Activated naive CD8-positive, alpha-beta T cell (primary cell): ENCODE measurements around the gene MAGEA10.
"Not testable (repeated sequence)": the region's sequence is repeated elsewhere in the genome, so short reads cannot be mapped to it uniquely, and the experiment has no call there.

ENCODE experiments used
- H3K27ac Mint-ChIP-seq: one replicate; pipeline ENCODE4 v1.8.0; 2021; ENCODE audit warnings: mixed read lengths
- H3K27me3 Mint-ChIP-seq: one replicate; pipeline ENCODE4 v1.8.0; 2021; ENCODE audit warnings: mixed read lengths
- H3K36me3 Mint-ChIP-seq: one replicate; pipeline ENCODE4 v1.8.0; 2021; ENCODE audit warnings: mixed read lengths
- H3K4me1 Mint-ChIP-seq: one replicate; pipeline ENCODE4 v1.8.0; 2021; ENCODE audit warnings: low read depth, mixed read lengths
- H3K4me3 Mint-ChIP-seq: one replicate; pipeline ENCODE4 v1.8.0; 2021; ENCODE audit warnings: mild to moderate bottlenecking, mixed read lengths
- H3K9me3 Mint-ChIP-seq: one replicate; pipeline ENCODE4 v1.8.0; 2021; ENCODE audit warnings: low read depth, mixed read lengths

Gene MAGEA10

DNA sequence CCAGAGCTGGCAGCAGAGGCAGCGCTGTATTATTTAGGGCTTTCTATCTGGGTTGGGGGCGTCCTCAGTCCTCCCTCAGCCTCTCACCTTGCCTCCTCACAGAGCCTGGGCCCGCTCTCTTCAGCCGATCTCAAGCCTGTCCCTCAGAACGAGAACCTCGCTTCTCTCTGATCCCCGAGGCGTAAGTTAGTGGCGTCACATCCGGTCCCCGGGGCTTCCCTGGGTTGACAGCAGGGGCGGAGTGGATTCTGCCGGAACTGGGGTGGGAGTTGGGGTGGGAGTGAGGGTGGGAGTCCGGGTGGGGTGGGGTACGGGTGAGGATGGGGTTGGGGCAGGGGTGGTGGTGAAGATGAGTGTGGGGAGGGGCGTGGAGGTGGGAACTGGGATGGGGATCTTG lies at the start of gene MAGEA10:
Gene MAGEA10 (minus strand): TSS at position 190 of the 397 bp plus-strand sequence. CDS start 2,957 bp downstream, outside the sequence.
- no peaks in the 10 kb centered on the region for H3K4me1 Mint-ChIP-seq
- H3K4me3 Mint-ChIP-seq, result no peak within 1 kb of the TSS

DNA sequence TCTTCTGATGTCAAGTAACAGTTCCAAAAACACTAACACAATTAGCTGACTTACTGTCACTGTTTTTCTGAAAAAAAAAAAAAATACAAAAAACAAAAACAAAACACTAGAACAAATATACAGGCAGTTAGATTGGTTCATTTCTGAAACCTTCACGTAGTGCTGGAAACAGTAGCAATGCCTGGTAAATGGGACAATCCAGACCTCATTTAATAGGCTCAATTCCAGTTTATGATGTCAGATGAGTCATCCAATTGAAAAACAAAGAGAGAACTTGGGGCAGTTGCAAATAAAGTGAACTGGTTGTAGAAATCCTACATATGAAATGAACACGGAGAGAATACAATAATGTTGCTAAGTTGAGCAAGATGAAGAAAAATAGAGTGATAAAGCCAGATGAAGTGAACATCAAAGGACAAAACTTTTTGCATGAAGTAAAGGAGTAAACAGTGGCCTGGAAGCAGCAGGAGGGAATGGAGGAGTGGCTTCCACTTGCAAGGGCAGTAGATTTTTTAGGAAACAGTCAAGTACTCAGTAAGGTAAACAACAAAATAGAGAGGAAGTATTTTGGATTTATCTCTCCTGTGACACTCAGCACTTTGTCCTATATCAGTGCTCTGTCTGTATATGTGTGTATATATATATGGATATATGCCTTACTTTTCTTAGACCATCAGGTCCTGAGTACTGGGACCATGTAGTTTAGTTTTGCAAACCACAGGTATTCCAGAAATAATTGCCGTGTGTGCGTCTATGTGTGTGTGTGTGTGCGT lies 39.3 kb upstream of the MAGEA10 start:
- Mint-ChIP-seq H3K4me1 (no peaks in the 10 kb centered on the region), H3K4me3 (no peak overlapping the region), H3K36me3 (no peaks in the 10 kb centered on the region), H3K27ac (no peak overlapping the region), H3K9me3 (no peaks in the 10 kb centered on the region), H3K27me3 (no peaks in the 10 kb centered on the region)

More for the DNA sequence above, at the start of gene MAGEA10:
- no peaks in the 10 kb centered on the region for H3K27me3 Mint-ChIP-seq
- no peak within 1 kb of the TSS for H3K27ac Mint-ChIP-seq
- H3K36me3 Mint-ChIP-seq, result no peaks in the 10 kb centered on the region
- H3K9me3 Mint-ChIP-seq, result no peaks in the 10 kb centered on the region

DNA sequence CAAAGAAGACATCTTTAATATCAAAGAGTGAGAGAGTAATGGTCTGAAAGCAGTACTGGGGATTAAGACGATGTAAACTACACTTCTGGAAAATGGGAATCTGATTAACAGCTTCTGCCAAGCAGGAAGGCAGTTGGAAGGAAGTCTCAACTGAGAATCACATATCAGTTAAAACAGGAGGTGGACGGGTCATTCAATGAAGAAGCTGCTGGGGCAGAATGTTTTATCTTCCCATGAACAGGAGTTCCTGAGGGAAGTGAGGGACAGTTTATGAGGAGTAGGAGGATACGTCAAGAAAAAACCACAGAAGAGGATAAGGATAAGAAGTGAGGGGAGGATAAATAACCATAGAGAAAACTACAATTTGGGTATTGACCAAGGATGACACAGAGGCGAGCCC lies 38.7 kb upstream of the MAGEA10 start:
- H3K36me3 Mint-ChIP-seq, result no peaks in the 10 kb centered on the region
- H3K9me3 Mint-ChIP-seq, result no peaks in the 10 kb centered on the region
- no peaks in the 10 kb centered on the region for H3K4me1 Mint-ChIP-seq

DNA sequence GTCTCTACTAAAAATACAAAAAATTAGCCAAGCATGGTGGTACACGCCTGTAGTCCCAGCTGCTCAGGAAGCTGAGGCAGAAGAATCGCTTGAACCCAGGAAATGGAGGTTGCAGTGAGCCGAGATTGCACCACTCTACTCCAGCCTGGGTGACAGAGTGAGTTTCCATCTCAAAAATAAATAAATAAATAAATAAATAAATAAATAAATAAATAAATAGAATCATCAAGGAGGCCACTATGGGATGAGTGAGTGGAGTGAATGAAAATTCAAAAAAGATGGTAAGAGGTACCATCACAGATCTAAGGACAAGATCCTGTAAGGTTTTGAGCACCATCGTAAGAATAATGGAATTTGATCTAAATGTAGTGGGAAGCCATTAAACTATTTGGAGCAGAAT lies 37.5 kb upstream of the MAGEA10 start:
- H3K27me3 Mint-ChIP-seq, H3K36me3 Mint-ChIP-seq, H3K27ac Mint-ChIP-seq, H3K9me3 Mint-ChIP-seq, H3K4me3 Mint-ChIP-seq, H3K4me1 Mint-ChIP-seq: not testable (repeated sequence)

More for the DNA sequence above, 38.7 kb upstream of the MAGEA10 start:
- no peak overlapping the region for H3K4me3 Mint-ChIP-seq
- H3K27me3 Mint-ChIP-seq, result no peaks in the 10 kb centered on the region
- H3K27ac Mint-ChIP-seq, result no peak overlapping the region

DNA sequence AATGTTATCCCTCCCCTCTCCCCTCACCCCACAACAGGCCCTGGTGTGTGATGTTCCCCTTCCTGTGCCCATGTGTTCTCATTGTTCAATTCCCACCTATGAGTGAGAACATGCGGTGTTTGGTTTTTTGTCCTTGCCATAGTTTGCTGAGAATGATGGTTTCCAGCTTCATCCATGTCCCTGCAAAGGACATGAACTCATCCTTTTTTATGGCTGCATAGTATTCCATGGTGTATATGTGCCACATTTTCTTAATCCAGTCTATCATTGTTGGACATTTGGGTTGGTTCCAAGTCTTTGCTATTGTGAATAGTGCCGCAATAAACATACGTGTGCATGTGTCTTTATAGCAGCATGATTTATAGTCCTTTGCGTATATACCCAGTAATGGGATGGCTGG lies 35.5 kb upstream of the MAGEA10 start:
- not testable (repeated sequence) for H3K9me3 Mint-ChIP-seq, H3K36me3 Mint-ChIP-seq, H3K4me1 Mint-ChIP-seq, H3K4me3 Mint-ChIP-seq, H3K27me3 Mint-ChIP-seq, H3K27ac Mint-ChIP-seq

DNA sequence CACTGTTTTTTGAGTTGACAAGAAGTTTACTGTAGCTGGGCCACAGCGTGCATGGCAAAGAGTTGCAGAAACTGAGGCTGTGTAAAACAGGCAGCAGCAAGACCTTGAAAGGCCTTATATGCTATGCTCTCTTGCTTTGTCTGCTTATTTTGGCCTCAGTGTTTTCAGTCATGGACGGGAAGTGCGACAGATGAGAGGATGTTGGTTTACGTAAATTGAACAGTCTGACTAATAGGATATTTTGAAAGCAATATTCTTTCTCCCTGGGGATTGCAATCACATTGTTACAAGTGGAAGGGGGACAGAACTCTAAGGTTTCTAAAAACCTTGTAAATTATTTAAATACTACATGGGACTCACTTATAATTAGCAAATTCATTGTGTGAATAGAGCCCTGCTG lies 32.2 kb upstream of the MAGEA10 start:
- H3K4me1 Mint-ChIP-seq, result no peaks in the 10 kb centered on the region
- no peak overlapping the region for H3K27ac Mint-ChIP-seq
- H3K9me3 Mint-ChIP-seq, result no peaks in the 10 kb centered on the region
- no peaks in the 10 kb centered on the region for H3K36me3 Mint-ChIP-seq
- no peak overlapping the region for H3K4me3 Mint-ChIP-seq
- H3K27me3 Mint-ChIP-seq, result no peaks in the 10 kb centered on the region

DNA sequence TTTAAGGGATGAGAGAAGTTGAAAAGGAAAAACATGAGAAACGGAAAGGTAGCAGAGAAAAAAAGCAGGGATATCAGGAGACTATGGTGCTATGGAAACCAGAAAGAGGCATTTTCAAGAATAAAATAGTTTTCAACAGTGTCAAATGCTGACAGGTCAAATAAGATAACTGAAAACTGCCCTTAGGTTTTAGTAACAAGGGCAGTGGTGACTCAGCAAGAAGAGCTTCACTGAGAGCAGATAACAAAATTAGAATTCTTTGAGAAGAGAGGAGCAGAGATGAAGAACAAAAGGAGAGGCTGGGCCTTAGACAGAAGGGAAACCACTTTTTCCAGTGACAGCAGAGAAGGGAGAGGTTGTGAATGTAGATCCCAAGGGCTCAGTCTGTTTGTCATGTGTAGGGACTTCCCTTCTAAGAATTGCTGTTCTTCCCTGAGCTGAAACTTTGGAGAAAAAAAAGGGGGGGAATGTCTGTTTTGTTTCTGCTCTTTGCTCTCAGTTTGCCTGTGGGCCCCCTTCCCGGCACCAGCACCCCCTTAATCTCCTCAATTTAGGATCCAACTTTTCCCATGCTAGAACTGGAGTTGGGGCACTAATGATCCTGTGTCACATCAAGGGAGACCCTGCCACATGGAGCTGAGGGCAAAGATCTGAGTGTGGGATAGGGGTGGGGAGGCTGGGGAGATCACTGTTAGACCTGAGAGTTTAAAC lies 26.8 kb upstream of the MAGEA10 start:
- H3K4me1 Mint-ChIP-seq, result no peaks in the 10 kb centered on the region
- H3K27ac Mint-ChIP-seq, result no peak overlapping the region
- no peak overlapping the region for H3K4me3 Mint-ChIP-seq
- H3K36me3 Mint-ChIP-seq, result no peaks in the 10 kb centered on the region
- H3K27me3 Mint-ChIP-seq, result no peaks in the 10 kb centered on the region
- no peaks in the 10 kb centered on the region for H3K9me3 Mint-ChIP-seq

DNA sequence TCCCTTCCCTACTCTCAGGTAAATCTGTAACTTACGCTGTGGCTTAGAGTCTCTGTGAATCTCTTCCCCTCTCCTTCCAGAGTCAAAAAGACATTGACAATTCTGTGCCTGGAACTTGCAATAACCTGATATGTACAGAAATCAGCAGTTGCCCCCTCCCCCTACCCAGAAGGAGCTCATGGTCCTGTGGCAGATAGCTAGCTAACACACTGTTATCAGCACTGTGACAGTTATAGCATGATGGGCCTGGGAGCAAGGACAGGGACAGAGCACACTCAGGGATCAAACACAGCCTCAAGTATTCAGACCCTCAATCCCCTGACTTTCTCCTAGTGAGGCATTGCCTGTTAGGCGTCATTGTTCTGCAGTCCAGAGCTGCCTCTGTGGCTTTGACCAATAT lies 18.7 kb upstream of the MAGEA10 start:
- H3K27ac Mint-ChIP-seq, result no peak overlapping the region
- no peaks in the 10 kb centered on the region for H3K9me3 Mint-ChIP-seq
- no peaks in the 10 kb centered on the region for H3K27me3 Mint-ChIP-seq
- no peak overlapping the region for H3K4me3 Mint-ChIP-seq
- no peaks in the 10 kb centered on the region for H3K4me1 Mint-ChIP-seq
- no peaks in the 10 kb centered on the region for H3K36me3 Mint-ChIP-seq

DNA sequence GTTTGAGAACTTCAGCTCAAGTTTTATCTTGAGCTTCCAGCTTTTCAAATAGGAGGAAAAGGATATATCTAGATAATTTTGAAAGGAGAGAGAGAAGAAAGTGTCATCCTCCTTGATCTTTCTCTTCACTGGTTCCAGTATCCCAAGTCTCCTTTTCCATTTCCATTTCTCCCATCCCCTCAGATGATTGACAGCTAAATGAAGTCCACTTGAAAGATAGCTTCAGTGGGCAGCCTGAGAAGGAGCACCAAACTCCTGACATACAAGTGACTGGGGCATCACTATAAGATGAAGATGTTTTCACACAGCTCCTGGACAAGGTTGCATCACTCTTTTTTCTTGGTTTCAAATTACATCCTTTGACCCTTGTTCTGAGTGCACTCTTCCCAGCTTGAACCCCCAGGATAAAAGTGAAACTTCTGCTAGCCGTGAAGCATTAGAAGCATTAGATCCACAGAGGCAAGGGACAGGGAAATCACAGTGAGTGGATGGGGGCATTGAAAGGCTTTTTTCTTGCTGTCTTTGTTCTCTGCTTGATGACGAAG lies 17.5 kb upstream of the MAGEA10 start:
- no peaks in the 10 kb centered on the region for H3K27me3 Mint-ChIP-seq
- H3K36me3 Mint-ChIP-seq, result no peaks in the 10 kb centered on the region
- H3K27ac Mint-ChIP-seq, result no peak overlapping the region
- H3K9me3 Mint-ChIP-seq, result no peaks in the 10 kb centered on the region
- H3K4me1 Mint-ChIP-seq, result no peaks in the 10 kb centered on the region
- H3K4me3 Mint-ChIP-seq, result no peak overlapping the region

DNA sequence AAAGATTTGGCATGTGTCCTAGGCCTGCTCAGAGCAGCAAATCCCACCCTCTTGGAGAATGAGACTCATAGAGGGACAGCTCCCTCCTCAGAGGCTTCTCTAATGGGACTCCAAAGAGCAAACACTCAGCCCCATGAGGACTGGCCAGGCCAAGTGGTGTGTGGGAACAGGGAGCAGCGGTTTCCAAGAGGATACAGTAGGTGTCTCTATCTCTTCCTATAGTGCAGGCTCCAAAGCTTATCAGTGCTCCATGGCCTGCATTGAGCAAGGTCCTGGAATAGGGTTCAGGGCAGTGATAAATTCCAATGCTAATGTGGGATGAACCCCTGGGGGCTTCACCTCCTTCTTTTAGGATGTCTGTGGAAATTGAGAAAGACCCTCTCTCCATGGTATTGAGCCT lies 15.7 kb upstream of the MAGEA10 start:
- Mint-ChIP-seq H3K27me3 (no peaks in the 10 kb centered on the region), H3K4me3 (no peak overlapping the region), H3K36me3 (no peaks in the 10 kb centered on the region), H3K9me3 (no peaks in the 10 kb centered on the region), H3K4me1 (no peaks in the 10 kb centered on the region), H3K27ac (no peak overlapping the region)

DNA sequence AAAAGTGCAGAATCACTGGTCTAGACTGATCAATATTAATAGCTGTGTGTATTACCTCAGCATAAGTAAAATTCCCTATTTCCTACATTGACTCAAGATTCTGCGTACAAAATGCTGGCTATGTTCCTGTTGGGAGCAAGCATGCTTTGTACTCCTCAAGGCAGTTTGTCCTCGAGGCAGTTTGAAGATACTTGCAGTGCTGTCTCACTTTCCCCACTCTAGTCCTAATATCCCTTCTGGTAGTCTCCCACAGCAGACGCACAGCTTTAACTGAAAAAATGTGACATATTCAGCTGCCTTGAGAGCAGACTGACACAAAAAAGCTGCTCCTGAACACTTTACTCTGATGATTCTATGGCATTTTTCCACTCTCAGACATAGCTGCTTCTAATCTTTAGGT lies 12.9 kb upstream of the MAGEA10 start:
- H3K36me3 Mint-ChIP-seq, result no peaks in the 10 kb centered on the region
- no peak overlapping the region for H3K4me3 Mint-ChIP-seq
- no peak overlapping the region for H3K27ac Mint-ChIP-seq

DNA sequence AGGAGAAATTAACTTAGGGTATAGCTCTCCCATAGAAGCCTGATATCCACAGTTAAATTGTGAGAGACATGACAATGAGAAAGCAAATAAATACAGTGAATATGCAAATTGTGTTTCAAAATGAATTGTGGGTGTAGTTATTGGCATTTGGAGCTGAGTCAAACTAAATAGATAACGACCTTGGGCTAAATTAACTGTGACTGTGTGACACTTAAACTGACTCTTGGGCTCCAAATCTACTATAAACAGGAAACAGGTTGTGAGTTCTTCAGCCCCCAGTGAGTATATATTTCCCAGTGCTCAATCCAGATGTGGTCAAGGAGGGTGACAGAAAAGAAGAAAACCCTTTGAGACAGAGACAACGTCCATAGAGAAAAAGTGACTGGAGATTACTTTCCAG lies 11.3 kb upstream of the MAGEA10 start:
- Mint-ChIP-seq H3K27ac (no peak overlapping the region), H3K9me3 (no peaks in the 10 kb centered on the region), H3K36me3 (no peaks in the 10 kb centered on the region), H3K4me3 (no peak overlapping the region), H3K27me3 (no peaks in the 10 kb centered on the region), H3K4me1 (no peaks in the 10 kb centered on the region)

More for the DNA sequence above, 12.9 kb upstream of the MAGEA10 start:
- no peaks in the 10 kb centered on the region for H3K9me3 Mint-ChIP-seq
- H3K27me3 Mint-ChIP-seq, result no peaks in the 10 kb centered on the region
- H3K4me1 Mint-ChIP-seq, result no peaks in the 10 kb centered on the region

DNA sequence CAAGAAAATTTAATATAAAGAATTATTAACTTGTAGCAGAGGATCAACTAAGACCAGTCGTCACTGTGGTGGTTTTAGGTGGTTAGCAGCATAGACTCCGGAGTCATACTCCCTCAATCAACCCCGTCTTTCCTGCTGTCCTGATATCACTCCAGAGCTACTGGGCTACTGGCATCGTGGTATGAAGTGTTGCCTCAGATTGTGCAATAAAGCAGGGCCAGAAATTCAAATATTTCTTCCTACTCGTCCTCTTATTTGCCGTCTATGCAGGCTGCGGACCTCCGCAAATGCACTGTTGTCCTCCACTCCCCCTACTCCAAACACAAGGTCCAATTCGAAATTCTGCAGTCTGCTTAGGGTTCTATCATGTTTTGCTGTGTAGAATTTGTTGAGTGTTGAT lies 1.2 kb upstream of the MAGEA10 start:
- H3K4me1 Mint-ChIP-seq, result no peaks in the 10 kb centered on the region
- no peak overlapping the region for H3K4me3 Mint-ChIP-seq
- no peak overlapping the region for H3K27ac Mint-ChIP-seq
- H3K27me3 Mint-ChIP-seq, result no peaks in the 10 kb centered on the region
- H3K36me3 Mint-ChIP-seq, result no peaks in the 10 kb centered on the region
- no peaks in the 10 kb centered on the region for H3K9me3 Mint-ChIP-seq

DNA sequence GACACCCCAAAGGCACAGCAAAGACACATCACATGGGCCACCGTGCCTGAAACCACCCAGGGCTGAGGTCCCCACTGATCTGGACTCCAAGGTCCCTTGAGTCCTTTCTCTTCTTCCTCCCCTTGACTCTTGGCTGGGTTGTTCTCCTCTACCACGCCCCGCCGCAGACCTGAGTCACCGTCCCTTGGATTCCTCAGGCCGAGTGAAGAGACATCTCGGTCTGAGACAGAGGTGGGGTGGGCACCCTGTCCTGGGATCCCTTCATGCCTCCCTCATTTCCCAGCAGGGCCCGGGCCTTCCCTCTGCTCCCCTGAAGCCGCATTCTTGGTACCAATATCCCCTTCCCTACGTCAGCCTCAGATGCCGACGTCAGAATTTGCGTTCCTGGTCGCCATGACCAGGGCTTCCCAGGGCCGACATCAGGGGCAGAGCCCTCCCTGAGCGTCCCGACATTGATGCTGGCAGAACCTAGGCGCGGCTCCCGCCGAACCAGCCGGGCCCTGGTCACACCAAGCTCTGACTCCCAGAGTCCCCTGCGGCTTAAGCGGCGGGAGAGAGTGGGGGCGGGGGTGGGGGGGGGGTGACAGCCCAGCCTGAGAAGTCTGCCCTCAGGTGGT lies 498 bp downstream of the MAGEA10 start:
- Mint-ChIP-seq H3K27ac (no peak overlapping the region), H3K27me3 (no peaks in the 10 kb centered on the region), H3K4me3 (no peak overlapping the region), H3K4me1 (no peaks in the 10 kb centered on the region), H3K36me3 (no peaks in the 10 kb centered on the region), H3K9me3 (no peaks in the 10 kb centered on the region)

DNA sequence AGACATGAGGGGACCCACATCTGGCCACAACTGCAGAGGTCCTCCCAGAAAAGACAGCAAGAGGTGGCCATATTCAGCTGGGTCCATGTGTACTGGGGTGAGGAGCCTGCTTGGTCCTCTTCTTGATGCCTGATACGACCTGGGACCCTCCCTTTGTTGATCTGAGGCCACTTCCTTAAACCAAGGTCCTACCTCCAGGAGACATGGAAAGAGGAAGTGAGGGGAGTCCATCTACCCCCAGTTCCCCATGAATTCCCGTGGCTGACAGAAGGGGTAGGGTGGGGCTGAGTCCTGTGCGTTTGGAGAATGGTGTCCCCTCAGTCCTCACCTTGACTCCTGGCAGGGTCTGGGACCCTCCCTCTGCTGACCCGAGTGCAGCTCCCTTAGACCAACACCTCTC lies 2.1 kb downstream of the MAGEA10 start:
- Mint-ChIP-seq H3K36me3 (no peaks in the 10 kb centered on the region), H3K4me3 (no peak overlapping the region), H3K27ac (no peak overlapping the region), H3K27me3 (no peaks in the 10 kb centered on the region), H3K4me1 (no peaks in the 10 kb centered on the region), H3K9me3 (no peaks in the 10 kb centered on the region)
